ENCODE results near the gene STK24. TPM values are rescaled to one million over a fixed set of nuclear protein-coding genes. Genes with fewer than 3 reads are reported as not detected.
A peak's percentile ranks its signal among the peaks of the same experiment; 100 is the strongest.

The STK24 gene
- total and polyA plus RNA-seq, 5 experiments from 2014 or later: 22.7 to 121 (median 66.6) TPM

DNA sequence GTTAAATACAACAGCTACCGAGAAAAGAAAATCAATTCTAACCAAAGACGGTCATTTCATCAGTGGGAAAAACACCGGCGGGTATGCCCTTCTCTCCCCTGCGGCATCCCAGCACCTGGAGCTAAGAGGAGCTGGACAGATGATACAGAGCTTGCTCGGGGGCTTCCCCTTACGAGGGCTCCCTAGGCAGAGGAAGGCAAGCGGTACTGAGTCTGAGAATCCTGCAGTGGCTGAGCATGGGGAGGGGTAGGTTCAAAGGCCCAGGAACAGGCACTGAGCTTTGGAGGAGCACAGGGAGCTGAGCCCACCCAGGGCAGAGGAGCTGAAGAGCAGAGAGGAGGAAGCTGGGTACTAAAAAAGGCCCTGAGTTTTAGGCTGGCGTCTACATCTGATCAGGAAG, 12.7 kb downstream of the STK24 start:
- Mint-ChIP-seq H3K27ac (peak overlapping the region; percentile 92 to 99 (median 96)), H3K27me3 (no peaks in the 10 kb centered on the region), H3K36me3 (peaks cover 0 to 15% (median 0%) of the 10 kb centered on the region in 3 donors), H3K4me1 (peaks cover 53 to 95% (median 94%) of the 10 kb centered on the region in 4 donors), H3K9me3 (no peaks in the 10 kb centered on the region), H3K4me3 (peak overlapping the region; percentile 82 to 94 (median 90))
- DNase-seq: no peak
- peak; percentile 23 to 24 for ATAC-seq
- POLR2A ChIA-PET: interaction anchor here (1.3 to 3.8 kb wide), 3 partner anchors 12 to 89 kb away, joined by 3 to 35 read pairs (median 4); partner anchors contain the start of gene STK24

DNA sequence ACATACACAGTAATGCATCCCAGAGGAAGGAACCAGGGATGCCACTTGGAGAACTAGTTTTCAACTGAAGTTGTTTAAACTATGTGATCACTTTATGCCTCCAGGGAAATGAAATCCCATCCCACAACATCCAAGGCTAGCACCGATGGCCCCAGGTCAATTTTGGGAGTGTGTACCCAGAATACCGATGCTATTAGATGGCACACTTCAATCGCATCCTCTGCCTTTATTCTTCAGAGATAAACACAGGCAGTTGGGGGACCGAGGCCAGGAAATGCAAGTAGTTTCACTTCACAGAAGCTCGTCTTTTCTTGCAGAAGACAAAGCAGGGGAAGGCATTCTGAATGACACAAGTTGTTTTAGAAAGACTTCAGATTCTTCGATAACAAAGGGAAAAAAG, 13.8 kb downstream of the STK24 start:
- H3K4me1 Mint-ChIP-seq: peaks cover 50 to 92% (median 91%) of the 10 kb centered on the region in 4 donors
- ATAC-seq (peak; percentile 68 to 81), DNase-seq (peak in 9 of 10 donors; percentile 26 to 72 (median 50))
- H3K27me3 Mint-ChIP-seq: no peaks in the 10 kb centered on the region
- H3K36me3 Mint-ChIP-seq: peaks cover 0 to 12% (median 0%) of the 10 kb centered on the region in 3 donors
- H3K27ac Mint-ChIP-seq: peak overlapping the region; percentile 92 to 99 (median 96)
- H3K9me3 Mint-ChIP-seq: no peaks in the 10 kb centered on the region
- peak overlapping the region; percentile 82 to 94 (median 90) for H3K4me3 Mint-ChIP-seq
- POLR2A ChIA-PET: interaction anchor here (1.0 to 3.8 kb wide), 8 partner anchors 8 to 1130 kb away, joined by 3 to 35 read pairs (median 4); partner anchors contain the start of genes RAP2A and STK24

- no peak for DNase-seq
- Mint-ChIP-seq H3K36me3 (peaks cover 0 to 12% (median 0%) of the 10 kb centered on the region in 3 donors), H3K4me1 (peaks cover 54 to 91% (median 87%) of the 10 kb centered on the region in 4 donors), H3K4me3 (peak overlapping the region in 7 of 10 donors; percentile 11 to 70 (median 32)), H3K9me3 (no peaks in the 10 kb centered on the region), H3K27ac (peak overlapping the region in 8 of 10 donors; percentile 14 to 93 (median 68)), H3K27me3 (no peaks in the 10 kb centered on the region)
- ATAC-seq: no peak
- POLR2A ChIA-PET: interaction anchor here (0.6 to 0.8 kb wide), 4 partner anchors 9 to 99 kb away, joined by 3 to 6 read pairs (median 4); no protein-coding TSS in a partner anchor
Observed at GRCh38 chr13:98559169-98559568, 17.7 kb downstream of the STK24 start.

GRCh38 chr13:98557937-98558792, 18.7 kb downstream of the STK24 start:
- DNase-seq: no peak
- H3K4me3 Mint-ChIP-seq: peak overlapping the region; percentile 13 to 77 (median 64)
- H3K9me3 Mint-ChIP-seq: no peaks in the 10 kb centered on the region
- POLR2A ChIA-PET: interaction anchor here (0.6 to 1.1 kb wide), 4 partner anchors 10 to 18 kb away, joined by 3 to 6 read pairs (median 4); no protein-coding TSS in a partner anchor
- H3K27ac Mint-ChIP-seq: peak overlapping the region; percentile 9 to 84 (median 70)
- no peaks in the 10 kb centered on the region for H3K27me3 Mint-ChIP-seq
- peaks cover 56 to 91% (median 88%) of the 10 kb centered on the region in 4 donors for H3K4me1 Mint-ChIP-seq
- peaks cover 0 to 12% (median 0%) of the 10 kb centered on the region in 3 donors for H3K36me3 Mint-ChIP-seq
- peak in 1 of 2 donors; percentile 25 for ATAC-seq

GRCh38 chr13:98556968-98557631, 19.8 kb downstream of the STK24 start:
- H3K36me3 Mint-ChIP-seq: peaks cover 0 to 12% (median 0%) of the 10 kb centered on the region in 3 donors
- POLR2A ChIA-PET: interaction anchor here (0.6 to 1.4 kb wide), 3 partner anchors 11 to 15 kb away, joined by 3 to 10 read pairs (median 4); no protein-coding TSS in a partner anchor
- no peaks in the 10 kb centered on the region for H3K27me3 Mint-ChIP-seq
- peak overlapping the region in 9 of 10 donors; percentile 20 to 77 (median 69) for H3K4me3 Mint-ChIP-seq
- no peak for DNase-seq
- H3K4me1 Mint-ChIP-seq: peaks cover 52 to 92% (median 88%) of the 10 kb centered on the region in 4 donors
- peak; percentile 57 to 61 for ATAC-seq
- H3K9me3 Mint-ChIP-seq: no peaks in the 10 kb centered on the region
- peak overlapping the region; percentile 52 to 85 (median 72) for H3K27ac Mint-ChIP-seq

DNA sequence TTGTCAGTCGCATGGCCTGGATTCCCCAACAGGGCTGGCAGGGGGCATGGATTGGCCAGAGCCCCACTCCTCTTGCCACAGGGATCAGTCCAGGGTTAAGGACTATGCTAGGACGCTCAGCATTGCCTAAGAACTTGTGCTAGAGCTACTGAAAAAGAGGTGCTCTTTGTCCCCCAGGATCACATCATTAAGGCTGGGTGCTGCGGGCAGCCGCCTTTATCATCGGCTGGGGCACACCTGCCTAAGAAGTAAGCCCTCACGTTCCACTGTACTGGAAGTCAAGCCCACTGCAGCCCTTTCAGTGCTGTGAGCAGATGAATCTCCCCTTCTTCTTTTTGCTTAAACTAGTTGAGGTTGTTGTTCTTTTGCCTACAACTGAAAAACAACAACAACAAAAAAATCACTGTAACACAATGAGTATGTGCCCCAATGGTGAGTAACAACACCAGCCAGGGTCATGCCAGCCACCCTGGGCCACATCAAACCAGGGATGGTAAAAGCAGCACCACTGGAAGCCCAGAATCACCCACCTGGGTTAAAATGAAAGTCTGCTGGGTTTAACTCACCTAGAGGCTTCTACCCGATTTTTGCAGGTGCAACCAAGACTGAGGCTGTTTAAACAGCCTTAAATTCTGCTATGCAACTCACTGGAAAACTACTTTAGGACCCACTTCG, 20.6 kb downstream of the STK24 start:
- H3K27ac Mint-ChIP-seq: peak overlapping the region in 8 of 10 donors; percentile 52 to 84 (median 74)
- H3K4me3 Mint-ChIP-seq: peak overlapping the region in 8 of 10 donors; percentile 29 to 77 (median 66)
- POLR2A ChIA-PET: interaction anchor here (0.7 to 1.4 kb wide), 3 partner anchors 11 to 24 kb away, joined by 3 to 10 read pairs (median 4); no protein-coding TSS in a partner anchor
- peaks cover 53 to 93% (median 88%) of the 10 kb centered on the region in 4 donors for H3K4me1 Mint-ChIP-seq
- no peaks in the 10 kb centered on the region for H3K27me3 Mint-ChIP-seq
- ATAC-seq: no peak
- H3K9me3 Mint-ChIP-seq: no peaks in the 10 kb centered on the region
- H3K36me3 Mint-ChIP-seq: peaks cover 4 to 18% (median 4%) of the 10 kb centered on the region in 3 donors
- no peak for DNase-seq

DNA sequence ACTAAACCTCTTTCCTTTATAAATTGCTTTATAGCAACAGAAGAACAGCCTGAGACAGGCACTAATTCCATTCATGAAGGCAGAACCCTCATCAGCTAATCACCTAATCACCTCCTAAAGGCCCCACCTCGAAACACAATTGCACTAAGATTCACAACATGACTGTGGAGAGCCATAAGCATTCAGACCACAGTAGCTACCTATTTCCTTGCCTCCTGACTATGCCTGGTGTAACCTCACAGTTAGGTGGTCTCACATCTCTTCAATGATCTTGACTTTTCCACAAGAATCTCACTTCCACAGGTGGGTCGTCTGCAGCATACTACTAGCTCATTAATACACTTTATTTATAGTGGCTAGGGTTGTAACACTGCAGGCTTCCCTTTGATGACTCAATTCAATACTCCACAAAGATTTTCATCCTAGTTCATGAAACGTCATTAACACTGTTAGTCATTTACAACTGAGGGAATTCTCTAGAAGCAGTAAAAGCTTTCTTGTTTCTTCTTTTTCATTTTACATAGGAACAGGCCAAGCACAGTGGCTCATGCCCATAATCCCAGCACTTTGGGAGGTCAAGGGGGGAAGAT, 27.1 kb downstream of the STK24 start:
- DNase-seq: no peak
- peaks cover 11 to 30% (median 17%) of the 10 kb centered on the region in 3 donors for H3K36me3 Mint-ChIP-seq
- H3K27ac Mint-ChIP-seq: peak overlapping the region in 7 of 10 donors; percentile 1 to 58 (median 25)
- H3K27me3 Mint-ChIP-seq: no peaks in the 10 kb centered on the region
- no peak overlapping the region for H3K4me3 Mint-ChIP-seq
- peaks cover 33 to 86% (median 83%) of the 10 kb centered on the region in 4 donors for H3K4me1 Mint-ChIP-seq
- ATAC-seq: no peak
- POLR2A ChIA-PET: interaction anchor here (0.9 kb wide), 1 partner anchor 18 kb away, joined by 4 read pairs; no protein-coding TSS in a partner anchor
- H3K9me3 Mint-ChIP-seq: no peaks in the 10 kb centered on the region

- H3K4me3 Mint-ChIP-seq: peak overlapping the region in 1 of 10 donors; percentile 65
Observed at GRCh38 chr13:98549006-98549727, 27.7 kb downstream of the STK24 start.

DNA sequence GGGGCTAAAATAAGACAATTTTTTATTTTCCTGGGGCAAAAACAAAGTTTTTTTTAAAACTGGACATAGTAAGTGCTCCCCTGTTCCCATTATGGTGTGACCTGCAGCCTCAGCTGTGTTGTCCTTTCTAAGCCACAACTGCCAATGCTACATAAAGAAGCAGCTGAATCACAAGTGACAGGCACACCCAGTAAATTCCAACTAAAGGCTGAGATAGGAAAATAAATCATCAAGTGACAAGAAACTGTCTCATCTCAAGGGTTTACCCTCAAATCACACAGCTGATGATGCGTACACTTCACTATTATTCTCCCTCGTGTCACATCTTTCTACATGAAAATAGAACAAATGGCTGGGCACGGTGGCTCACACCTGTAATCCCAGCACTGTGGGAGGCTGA, 28.7 kb downstream of the STK24 start:
- POLR2A ChIA-PET: no interaction called here
- no peak for DNase-seq
- peak overlapping the region in 2 of 10 donors; percentile 18 to 42 for H3K27ac Mint-ChIP-seq
- ATAC-seq: no peak
- H3K27me3 Mint-ChIP-seq: no peaks in the 10 kb centered on the region
- peaks cover 11 to 30% (median 17%) of the 10 kb centered on the region in 3 donors for H3K36me3 Mint-ChIP-seq
- H3K4me1 Mint-ChIP-seq: peaks cover 39 to 86% (median 83%) of the 10 kb centered on the region in 4 donors
- peak overlapping the region in 1 of 10 donors; percentile 24 for H3K4me3 Mint-ChIP-seq
- H3K9me3 Mint-ChIP-seq: no peaks in the 10 kb centered on the region

More at GRCh38 chr13:98549006-98549727, 27.7 kb downstream of the STK24 start:
- Mint-ChIP-seq H3K27ac (peak overlapping the region in 5 of 10 donors; percentile 17 to 58 (median 37)), H3K9me3 (no peaks in the 10 kb centered on the region), H3K36me3 (peaks cover 11 to 30% (median 17%) of the 10 kb centered on the region in 3 donors), H3K27me3 (no peaks in the 10 kb centered on the region), H3K4me1 (peaks cover 37 to 86% (median 83%) of the 10 kb centered on the region in 4 donors)
- DNase-seq (no peak), ATAC-seq (no peak)
- POLR2A ChIA-PET: interaction anchor here (0.9 kb wide), 1 partner anchor 18 kb away, joined by 4 read pairs; no protein-coding TSS in a partner anchor

- H3K36me3 Mint-ChIP-seq: peaks cover 11 to 30% (median 17%) of the 10 kb centered on the region in 3 donors
- no peaks in the 10 kb centered on the region for H3K27me3 Mint-ChIP-seq
- H3K4me1 Mint-ChIP-seq: peaks cover 43 to 88% (median 85%) of the 10 kb centered on the region in 4 donors
- no peaks in the 10 kb centered on the region for H3K9me3 Mint-ChIP-seq
- peak overlapping the region in 5 of 10 donors; percentile 5 to 61 (median 42) for H3K27ac Mint-ChIP-seq
- POLR2A ChIA-PET: interaction anchor here (1.3 kb wide), 1 partner anchor 11 kb away, joined by 3 read pairs; no protein-coding TSS in a partner anchor
- no peak for ATAC-seq
- H3K4me3 Mint-ChIP-seq: no peak overlapping the region
- no peak for DNase-seq
Observed at GRCh38 chr13:98547455-98547854, 29.5 kb downstream of the STK24 start.

All from naive thymus-derived CD8-positive, alpha-beta T cell (primary cell).